Right renal cortex interstitium (tissue), 3 donors: ENCODE results near the gene BHLHA9. TPM values are rescaled to one million over a fixed set of nuclear protein-coding genes. Genes with fewer than 3 reads are reported as not detected.
"Not testable (repeated sequence)": the region's sequence is repeated elsewhere in the genome, so short reads cannot be mapped to it uniquely, and the experiment has no call there.

Experiments
- DNase-seq, 3 donors: peaks; one replicate each; pipeline ENCODE4 v3.0.0-alpha.2; 2013; ENCODE audit warnings: low read depth in 3 of 3, low spot score in 2 of 3
- polyA plus RNA-seq, 3 donors: library from polyadenylated mRNA; unstranded; fragments of 120-200 nt; gene quantifications; one replicate each; pipeline ENCODE4 v1.2.1, GENCODE V29; 2013; ENCODE audit not compliant: insufficient read length in 3 of 3

The BHLHA9 gene
- not detected for polyA plus RNA-seq

DNA sequence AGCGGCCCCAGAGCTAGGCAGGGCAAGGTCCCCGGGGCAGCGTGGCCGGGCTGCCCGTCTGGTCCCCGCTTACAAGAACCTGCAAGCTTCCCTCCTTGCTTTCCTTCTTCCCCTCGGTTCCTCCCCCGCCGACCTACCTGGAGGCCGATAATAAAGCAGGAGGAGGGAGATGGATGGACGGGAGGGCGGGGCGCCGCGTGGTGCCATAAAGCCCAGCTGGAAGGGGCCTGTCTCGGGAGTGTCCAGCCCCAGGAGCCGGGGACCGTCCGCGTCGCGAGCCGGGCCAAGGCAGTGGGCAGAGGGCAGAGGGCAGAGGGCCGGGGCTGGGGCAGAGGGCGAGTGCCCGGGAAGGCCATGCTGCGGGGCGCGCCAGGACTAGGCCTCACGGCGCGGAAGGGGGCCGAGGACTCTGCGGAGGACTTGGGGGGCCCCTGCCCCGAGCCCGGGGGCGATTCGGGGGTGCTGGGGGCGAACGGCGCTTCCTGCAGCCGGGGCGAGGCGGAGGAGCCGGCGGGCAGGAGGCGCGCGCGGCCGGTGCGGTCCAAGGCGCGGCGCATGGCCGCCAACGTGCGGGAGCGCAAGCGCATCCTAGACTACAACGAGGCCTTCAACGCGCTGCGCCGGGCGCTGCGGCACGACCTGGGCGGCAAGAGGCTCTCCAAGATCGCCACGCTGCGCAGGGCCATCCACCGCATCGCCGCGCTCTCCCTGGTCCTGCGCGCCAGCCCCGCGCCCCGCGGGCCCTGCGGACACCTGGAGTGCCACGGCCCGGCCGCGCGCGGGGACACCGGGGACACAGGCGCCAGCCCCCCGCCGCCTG is at the start of gene BHLHA9:
Gene BHLHA9, plus strand, starts transcription at position 235 of the 820 bp plus-strand sequence. Its CDS starts 120 bp downstream, at position 355.
- DNase-seq = no peak

DNA sequence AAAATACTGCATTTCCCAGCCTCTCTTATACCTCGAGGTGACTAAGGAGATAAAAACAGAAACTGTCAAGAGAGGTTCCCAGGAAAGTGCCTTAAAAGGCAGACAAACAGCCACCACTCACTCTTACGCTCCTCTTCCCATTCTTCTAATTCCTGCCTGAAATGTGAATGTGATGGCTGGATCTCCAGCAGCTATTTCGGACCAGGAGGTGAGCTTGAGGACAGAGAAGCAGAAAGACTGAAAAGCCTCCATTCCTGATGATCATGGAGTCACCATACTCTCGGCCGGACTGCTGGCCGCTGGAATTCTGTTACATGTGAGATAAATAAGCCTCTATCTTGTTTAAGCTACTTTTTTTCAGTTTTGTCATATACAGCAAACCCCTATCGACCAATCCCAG is 49.0 kb upstream of the BHLHA9 start:
- no peak for DNase-seq

DNA sequence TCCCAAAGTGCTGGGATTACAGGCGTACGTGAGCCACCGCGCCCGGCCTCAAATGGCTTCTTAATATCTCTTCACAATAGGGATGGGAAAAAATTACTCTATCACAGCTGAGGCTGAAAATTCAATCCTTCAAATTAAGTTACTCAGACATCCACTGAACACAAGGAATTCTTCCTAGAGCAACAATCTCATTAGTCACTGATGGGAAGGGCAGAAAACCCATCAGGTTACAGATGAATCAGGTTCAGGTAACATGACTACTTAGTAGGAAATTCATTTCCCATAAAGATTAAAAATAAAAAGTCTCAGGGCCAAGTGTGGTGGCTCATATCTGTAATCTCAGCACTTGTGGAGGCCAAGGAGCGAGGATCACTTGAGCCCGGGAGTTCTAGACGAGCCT is 47.9 kb upstream of the BHLHA9 start:
- no peak for DNase-seq

DNA sequence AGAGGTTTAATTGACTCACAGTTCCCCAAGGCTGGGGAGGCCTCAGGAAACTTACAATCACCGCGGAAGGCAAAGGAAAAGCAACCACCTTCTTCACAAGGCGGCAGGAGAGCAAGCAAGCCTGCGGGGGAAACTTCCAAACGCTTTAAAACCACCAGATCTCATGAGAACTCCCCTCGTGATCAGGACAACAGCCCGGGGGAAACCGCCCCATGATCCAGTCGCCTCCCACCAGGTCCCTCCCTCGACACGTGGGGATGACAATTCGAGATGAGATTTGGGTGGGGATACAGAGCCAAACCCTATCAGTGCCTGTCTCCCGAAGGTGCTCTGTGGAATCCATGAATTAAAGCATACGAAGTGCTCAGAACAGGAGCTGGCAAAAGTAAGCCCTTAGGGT is 46.6 kb upstream of the BHLHA9 start:
- DNase-seq = no peak

DNA sequence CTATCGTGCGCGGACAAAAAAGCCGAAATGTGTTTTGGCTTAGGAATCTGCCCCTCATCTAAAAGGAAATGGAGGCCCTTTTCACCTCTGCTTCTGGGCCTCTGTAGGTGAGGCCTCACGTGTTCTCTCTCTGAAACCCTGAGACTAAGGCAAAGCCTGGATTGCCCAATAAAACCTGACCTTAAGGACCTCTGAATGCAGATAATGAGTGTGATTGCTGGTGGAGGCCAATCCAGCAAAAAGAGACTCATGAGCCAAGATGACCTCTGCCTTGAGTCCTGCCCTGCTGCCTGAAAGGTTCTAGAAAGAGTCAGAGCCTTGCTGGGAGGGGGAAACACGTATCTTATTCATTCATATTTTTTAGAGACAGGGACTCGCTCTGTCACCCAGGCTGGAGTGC is 45.9 kb upstream of the BHLHA9 start:
- no peak for DNase-seq

DNA sequence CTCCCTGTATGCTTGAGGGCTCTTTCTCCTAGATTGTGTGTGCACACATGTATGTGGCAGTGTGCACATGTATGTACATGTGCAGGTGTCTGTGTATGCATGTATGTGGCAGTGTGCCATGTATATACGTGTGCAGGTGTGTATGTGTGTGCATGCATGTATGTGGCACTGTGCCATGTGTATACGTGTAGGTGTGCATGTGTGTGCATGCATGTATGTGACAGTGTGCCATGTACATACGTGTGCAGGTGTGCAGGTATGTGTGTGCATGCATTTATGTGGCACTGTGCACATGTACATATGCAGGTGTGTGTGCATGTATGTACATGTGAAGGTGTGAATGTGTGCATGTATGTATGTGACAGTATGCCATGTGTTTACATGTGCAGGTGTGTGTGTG is 43.9 kb upstream of the BHLHA9 start:
- DNase-seq = no peak

DNA sequence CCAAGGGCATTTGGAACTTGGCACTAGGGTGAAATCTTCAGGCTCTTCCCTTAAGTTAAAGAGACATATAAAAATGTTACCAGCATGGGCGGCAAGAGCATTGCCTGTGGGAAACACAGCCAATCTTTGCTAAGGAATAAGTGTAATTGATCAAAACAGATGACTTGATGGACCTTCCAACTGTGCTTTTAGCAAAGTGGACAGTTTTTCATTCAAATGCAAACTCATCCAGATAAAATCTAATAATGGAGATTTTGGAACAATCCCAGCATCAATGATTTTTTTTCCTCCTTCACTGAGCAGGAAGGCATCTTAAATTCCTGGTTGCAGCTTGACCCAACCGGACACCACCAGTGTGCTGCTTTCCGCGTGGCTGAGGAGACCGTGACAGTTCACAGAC is 42.9 kb upstream of the BHLHA9 start:
- DNase-seq = no peak

DNA sequence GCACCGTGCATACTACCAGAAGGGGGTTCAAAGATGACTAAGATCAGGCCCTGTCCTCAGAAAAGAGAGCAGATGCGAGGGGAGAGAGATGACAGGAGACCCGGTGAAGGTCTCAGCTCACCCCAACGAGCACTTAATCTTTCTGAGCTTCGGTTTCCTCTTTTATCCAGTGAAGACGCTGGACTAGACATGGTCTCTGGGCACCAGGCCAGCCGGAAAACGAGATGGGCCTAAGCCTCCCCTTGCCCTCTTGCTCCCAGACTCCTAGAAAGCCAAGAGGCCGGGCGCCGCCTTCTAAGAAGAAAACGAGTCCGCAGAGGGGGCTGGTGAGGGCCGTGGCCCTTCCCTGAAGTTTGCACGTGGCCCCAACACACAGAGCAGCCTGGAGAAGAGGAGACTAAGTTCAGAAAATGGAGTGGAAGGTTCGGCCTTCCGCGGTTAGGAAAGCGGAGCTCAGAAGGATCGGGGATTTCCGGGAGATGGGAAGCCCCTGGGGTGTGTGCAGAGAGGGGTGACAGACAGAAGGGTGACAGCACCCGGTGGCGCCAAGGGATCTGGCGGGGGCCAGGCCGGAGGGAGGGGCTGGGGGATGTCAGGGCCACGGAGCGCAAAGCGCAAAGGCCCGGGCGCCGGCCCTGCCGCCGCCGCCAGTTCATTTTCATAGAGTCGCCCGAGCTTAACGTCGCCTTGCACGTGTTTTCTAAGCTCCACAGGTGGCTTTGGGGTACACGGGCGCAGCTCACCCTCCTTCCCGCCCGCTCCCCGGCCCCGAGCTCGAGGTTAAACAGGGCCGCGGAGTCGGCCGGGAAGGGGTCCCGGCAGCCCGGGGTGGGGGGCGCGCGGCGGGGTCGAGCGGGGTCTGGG is 42.1 kb upstream of the BHLHA9 start:
- no peak for DNase-seq

DNA sequence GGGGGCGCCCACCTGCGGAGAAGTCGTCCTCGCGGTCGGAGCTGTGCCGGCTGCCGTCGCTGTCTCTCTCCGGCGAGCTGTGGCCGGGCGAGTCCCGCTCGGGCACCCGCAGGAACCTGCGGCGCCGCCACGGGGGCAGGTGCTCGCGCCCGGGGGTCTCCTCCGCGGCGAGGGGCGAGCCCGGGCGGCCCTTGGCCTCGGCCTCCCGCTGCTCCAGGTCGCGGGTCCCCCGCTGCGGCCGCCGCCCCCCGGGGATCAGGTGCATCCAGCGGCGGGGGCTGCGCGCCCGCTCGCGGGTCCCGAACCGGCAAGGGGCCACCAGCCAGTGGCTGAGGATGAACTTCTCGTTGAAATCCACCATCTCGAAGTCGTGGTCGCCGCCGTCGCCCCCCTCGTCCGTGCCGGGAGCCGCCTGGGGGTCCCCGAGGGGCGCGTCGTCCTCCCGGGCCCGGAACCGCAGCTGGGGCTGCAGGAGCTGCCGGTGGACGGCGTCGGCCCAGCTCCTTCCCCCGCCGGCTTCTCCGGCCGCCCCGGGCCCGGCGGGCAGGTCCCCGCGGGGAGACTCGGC is 41.4 kb upstream of the BHLHA9 start:
- no peak for DNase-seq

DNA sequence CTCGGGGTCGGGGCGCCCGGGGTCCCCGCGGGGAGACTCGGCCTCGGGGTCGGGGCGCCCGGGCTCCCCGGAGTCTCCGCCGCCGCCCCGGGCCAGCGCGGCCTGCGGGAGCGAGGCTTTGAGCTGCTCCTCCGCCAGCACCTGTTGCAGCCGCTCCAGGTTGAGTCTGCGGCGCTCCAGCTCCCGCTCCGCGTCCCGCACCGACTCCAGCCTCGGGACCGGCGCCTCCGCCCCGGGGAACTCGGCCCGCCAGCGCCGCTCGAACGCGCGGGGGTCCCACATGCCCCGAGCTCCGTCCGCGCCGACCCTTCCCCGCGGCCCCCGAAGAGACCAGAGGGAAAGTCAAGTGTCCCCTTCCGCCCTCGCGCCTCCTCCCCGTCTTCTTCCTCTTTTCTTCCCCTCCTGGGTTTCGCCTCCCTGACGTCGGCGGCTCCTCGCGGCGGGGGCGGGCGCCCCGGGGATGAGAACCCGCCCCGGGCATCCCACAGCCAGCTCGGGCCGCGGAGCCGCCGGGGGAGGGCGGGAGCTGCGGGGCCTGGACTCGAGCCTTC is 40.8 kb upstream of the BHLHA9 start:
- DNase-seq = no peak

DNA sequence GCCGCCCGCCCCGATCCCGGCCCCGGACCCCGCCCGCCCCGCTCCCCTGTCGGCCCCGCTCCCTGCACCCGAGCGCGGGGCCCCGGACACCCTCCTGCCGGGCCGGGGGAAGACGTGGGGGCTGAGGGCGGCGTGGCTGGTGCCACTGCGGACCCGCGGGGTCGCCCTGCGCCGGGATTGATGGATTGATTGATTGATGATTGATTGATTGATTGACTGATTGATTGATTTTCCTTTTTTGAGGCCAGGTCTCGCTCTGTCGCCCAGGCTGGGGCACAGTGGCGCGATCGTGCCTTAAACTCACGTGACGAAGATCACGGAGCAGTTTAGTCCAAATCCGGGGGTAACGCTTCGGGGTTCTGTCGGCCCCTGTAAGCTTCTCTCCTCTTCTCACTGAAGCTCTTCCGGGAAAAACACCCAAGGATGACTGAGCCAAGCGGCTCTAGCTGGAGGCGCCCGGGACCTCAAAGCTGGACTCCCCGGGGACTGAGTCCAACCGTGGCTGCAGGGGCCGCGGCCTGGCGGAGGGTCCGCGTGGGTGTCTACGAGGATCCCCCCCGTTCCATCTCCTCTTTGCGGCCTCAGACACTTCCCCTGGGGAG is 40.2 kb upstream of the BHLHA9 start:
- DNase-seq = no peak

DNA sequence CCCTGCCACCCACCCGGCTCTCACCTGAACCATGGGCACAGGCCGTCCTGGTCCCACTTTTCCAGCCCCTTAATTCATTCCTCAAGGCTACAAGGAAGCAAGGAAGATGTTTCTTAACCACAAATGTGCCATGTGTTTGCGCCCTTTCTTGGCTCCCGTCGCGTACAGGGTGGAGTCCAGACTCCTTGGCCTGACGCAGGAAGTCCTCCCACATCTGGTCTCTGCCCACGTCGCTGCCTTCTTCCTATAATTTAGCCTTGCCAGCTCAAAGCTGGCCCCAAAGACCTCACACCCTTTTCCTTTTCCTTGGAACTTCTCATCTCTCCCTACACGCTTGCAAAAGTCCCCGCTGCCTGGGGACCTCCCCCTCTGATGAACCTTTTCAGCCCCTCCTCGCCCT is 38.8 kb upstream of the BHLHA9 start:
- DNase-seq = no peak

DNA sequence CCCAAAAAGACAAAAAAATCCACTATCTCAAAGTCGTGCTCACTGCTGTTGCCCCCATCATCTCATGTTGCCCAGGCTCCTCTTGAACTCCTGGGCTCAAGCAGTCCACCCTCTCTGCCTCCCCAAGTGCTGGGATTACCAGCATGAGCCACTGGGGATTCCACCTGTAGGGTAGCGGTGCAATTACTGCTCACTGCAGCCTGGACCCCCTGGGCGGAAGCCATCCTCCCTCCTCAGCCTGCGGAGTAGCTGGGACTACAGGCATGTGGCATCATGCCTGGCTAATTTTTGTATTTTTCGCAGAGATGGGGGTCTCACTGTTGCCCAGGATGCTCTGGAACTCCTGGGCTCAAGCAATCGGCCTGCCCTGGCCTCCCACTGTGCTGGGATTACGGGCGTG is 37.9 kb upstream of the BHLHA9 start:
- no peak for DNase-seq

DNA sequence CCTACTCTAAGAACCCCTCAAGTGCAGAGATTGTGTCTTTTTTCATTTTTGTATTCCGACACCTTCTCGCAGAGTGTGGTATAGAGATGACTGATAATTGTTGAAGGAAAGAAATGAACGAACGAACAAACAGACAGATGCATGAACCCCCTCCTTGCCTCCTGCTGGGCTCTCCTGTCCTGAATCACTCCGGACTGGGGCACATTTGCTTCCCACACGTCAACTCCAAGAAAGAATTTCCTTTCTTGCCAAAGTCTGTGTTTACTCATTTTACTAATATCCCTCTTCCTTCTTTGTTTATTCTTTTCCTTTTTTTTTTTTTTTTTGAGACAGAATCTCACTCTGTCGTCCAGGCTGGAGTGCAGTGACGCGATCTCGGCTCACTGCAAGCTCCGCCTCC is 37.5 kb upstream of the BHLHA9 start:
- DNase-seq = no peak

DNA sequence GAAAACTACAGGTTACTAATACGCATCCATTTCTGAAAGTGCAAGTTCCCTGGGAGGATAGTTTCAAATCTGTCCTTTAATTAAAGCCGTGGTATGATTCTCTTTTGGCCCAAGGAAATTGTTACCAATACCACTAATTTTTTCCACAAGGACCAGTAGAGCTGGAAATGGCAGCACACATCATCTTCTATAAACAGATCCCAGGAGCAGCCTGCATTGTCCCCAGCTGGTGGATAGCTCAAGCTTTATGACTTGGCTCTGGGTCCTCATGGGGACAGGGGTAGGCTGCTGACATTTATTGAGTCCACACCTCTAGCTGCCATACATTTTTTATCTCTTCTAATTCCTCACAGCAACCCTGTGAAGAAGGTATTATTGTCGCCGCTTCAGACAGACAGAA is 35.8 kb upstream of the BHLHA9 start:
- no peak for DNase-seq

DNA sequence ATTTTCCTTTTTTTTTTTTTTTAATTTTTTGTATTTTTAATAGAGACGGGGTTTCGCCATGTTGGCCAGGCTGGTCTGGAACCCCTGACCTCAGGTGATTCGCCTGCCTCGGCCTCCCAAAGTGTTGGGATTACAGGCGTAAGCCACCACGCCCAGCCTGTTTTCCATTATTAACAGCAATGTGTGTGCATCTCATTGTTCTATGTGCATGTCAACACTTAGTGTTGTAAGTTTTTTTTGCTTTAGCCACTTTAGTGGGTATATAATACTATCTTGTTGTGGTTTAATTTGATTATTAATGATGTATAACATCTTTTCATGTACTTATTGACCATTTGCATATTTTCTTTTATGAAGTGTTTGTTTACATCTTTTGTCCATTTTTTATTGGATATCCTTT is 32.8 kb upstream of the BHLHA9 start:
- DNase-seq = no peak

DNA sequence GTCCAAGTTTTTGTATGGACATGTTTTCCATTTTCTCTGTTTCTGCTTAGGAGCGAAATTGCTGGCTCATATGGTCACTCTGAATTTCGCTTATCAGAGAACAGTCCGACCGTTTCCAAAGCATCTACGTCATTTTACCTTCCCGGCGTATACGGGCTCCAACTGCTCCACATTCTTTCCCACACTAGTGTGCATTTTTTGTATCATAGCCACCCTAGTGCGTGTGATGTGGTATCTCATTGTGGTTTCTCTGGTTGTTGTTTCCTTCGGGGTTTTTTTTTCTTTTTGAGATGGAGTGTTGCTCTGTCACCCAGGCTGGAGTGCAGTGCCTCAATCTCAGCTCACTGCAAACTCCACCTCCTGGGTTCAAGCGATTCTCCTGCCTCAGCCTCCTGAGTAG is 31.0 kb upstream of the BHLHA9 start:
- DNase-seq = no peak

DNA sequence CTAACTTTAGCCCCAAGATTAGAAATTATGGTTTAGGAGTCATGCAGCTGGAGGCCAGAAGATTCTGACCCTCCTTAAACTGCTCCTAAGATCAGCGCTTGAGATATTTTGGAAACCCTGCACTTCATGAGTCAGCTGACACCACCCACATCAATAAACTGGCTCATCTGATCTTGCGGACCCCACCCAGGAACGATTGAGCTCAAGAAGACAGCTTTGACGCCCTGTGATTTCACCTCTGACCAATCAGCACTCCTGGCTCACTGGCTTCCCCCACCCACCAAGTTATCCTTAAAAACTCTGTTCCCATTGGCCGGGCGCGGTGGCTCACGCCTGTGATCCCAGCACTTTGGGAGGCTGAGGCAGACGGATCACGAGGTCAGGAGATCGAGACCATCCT is 29.8 kb upstream of the BHLHA9 start:
- DNase-seq = not testable (repeated sequence)

DNA sequence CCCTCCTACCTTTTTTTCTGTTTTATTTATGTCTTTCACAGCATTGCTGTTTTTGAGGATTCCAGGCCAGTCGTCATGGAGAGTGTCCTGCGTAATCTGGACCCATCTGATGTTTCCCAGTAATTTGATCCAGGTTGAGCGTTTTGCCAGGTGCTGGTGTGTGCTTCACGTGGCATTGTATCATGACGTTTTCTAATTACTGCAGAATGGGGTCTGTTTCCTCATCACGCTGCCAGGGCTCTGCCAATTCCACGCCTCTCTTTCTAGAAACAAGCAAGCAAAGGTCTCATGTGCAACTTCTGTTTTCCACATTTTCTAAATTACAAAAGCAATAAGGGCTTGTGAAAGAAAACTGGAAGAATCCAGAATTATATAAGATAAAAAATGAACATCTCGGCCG is 28.3 kb upstream of the BHLHA9 start:
- DNase-seq = no peak

DNA sequence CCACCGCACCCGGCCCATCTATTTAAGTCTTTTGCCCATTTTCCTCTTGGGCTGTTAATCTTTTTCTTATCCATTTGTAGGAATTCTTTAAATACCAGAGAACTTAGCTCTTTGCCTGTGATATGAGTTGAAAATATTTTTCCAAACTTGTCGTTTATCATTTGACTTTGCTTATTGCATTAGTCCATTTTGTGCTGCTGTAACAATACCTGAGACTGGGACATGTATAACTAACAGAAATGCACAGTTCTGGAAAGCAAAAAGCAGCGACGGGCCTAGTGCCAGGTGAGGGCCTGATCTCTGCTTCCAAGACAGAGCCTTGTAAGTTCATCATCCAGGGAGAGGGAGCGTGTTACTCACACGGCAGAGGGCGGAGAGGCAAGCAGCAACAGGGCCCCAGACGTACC is 25.6 kb upstream of the BHLHA9 start:
- DNase-seq = no peak
